Ascending aorta (tissue), 2 donors: ENCODE measurements around the gene HIVEP1. TPM values are rescaled to one million over a fixed set of nuclear protein-coding genes. Genes with fewer than 3 reads are reported as not detected.

ENCODE experiments used
- DNase-seq, 2 donors: peaks; one replicate each; pipeline ENCODE4 v3.0.0-alpha.2; 2019; ENCODE audit warnings: low spot score in 2 of 2
- H3K27ac ChIP-seq, 2 donors: fragments of 200-600 bp; sonication (generic); one replicate each; pipeline ENCODE4 v1.5.1; 2016 to 2017; ENCODE audit warnings: mild to moderate bottlenecking in 1 of 2
- H3K27me3 ChIP-seq: fragments of 200-600 bp; sonication (generic); one replicate; pipeline ENCODE4 v1.5.1; 2017
- H3K36me3 ChIP-seq, 2 donors: fragments of 200-600 bp; sonication (generic); one replicate each; pipeline ENCODE4 v1.5.1; 2016
- H3K4me1 ChIP-seq, 2 donors: fragments of 200-600 bp; sonication (generic); one replicate each; pipeline ENCODE4 v1.5.1; 2016 to 2017; ENCODE audit warnings: mild to moderate bottlenecking in 1 of 2
- H3K4me3 ChIP-seq, 2 donors: fragments of 200-600 bp; sonication (generic); one replicate each; pipeline ENCODE4 v1.5.1; 2016 to 2017; ENCODE audit warnings: mild to moderate bottlenecking in 1 of 2
- H3K9me3 ChIP-seq, 2 donors: fragments of 200-600 bp; sonication (generic); one replicate each; pipeline ENCODE4 v1.5.1; 2016
- intact Hi-C: fragments of 100-400 bp; cut with DNase I; formaldehyde crosslinking; loops from one replicate; pipeline ENCODE4 v1.15.1; 2023
- total RNA-seq: library from RNA; depleted of rRNA; stranded (reverse); fragments of >200 nt; gene quantifications from one replicate; pipeline ENCODE4 v1.1.0, GENCODE V29; 2016
- TF ChIP-seq, protein P1 (sequence below), 3 experiments: fragments of 200-600 bp in 2 of 3; fragments of 450-650 bp in 1 of 3; sonication (generic) in 2 of 3; IDR thresholded peaks; one replicate each; pipeline ENCODE4 v1.5.1; 2016 to 2019; ENCODE audit warnings: antibody characterized with exemption in 3 of 3, mild to moderate bottlenecking in 1 of 3, moderate library complexity in 1 of 3

HIVEP1 gene
- total RNA-seq, 1 donor from 2014 or later, result 31.7 TPM

DNA sequence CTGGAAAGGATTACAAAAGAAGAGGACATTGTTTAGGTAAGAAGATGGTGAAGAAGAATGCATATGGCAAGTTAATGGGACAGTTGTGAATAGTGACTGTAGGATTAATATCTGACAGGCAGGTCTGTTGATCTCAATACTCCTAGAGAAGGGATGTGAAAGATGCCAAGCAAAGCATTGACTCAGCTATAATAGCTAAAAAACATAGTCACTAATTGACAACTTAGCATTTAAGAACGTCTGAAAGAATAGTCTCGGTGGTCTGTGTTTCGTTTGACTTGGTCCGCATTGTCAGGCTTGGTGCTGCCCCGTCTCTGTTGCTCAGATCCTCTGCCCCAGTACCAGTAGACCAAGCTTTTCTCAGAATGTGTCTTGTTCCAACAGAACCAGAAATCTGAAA lies 65.9 kb downstream of the HIVEP1 start:
- intact Hi-C loops, result no loop called here
- no peak overlapping the region for H3K27ac ChIP-seq
- TF ChIP-seq, protein P1, sequence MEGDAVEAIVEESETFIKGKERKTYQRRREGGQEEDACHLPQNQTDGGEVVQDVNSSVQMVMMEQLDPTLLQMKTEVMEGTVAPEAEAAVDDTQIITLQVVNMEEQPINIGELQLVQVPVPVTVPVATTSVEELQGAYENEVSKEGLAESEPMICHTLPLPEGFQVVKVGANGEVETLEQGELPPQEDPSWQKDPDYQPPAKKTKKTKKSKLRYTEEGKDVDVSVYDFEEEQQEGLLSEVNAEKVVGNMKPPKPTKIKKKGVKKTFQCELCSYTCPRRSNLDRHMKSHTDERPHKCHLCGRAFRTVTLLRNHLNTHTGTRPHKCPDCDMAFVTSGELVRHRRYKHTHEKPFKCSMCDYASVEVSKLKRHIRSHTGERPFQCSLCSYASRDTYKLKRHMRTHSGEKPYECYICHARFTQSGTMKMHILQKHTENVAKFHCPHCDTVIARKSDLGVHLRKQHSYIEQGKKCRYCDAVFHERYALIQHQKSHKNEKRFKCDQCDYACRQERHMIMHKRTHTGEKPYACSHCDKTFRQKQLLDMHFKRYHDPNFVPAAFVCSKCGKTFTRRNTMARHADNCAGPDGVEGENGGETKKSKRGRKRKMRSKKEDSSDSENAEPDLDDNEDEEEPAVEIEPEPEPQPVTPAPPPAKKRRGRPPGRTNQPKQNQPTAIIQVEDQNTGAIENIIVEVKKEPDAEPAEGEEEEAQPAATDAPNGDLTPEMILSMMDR (IDR thresholded peaks at IDR 0.05), result no peak
- no peak overlapping the region for H3K4me3 ChIP-seq
- no peaks in the 10 kb centered on the region for H3K9me3 ChIP-seq
- no peaks in the 10 kb centered on the region for H3K36me3 ChIP-seq
- no peaks in the 10 kb centered on the region for H3K27me3 ChIP-seq
- H3K4me1 ChIP-seq, result peaks cover 0 to 4% of the 10 kb centered on the region in 2 donors
- DNase-seq, result no peak

DNA sequence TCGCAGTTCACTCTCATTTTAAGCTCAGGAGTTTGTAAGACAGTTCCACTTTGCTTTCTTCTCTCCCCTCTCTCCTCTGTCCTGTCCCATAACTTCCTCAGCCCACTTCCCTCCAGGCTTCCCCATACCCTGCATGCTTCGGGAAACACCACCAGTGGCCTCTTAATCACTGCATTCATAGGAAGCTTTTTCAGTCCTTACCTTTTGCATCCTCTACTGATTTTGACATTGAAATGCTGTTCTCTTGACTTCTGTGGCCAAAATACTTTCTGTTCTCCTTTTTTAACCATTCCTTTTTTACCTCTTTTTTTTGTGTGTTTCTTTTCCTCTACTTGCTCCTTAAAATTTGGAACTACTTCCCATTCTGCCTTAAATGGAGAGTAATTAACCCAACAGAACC lies 69.7 kb downstream of the HIVEP1 start:
- intact Hi-C loops, result no loop called here
- no peaks in the 10 kb centered on the region for H3K27me3 ChIP-seq
- no peaks in the 10 kb centered on the region for H3K36me3 ChIP-seq
- H3K27ac ChIP-seq, result no peak overlapping the region
- TF ChIP-seq, protein P1 (IDR thresholded peaks at IDR 0.05), result no peak
- peaks cover 0 to 4% of the 10 kb centered on the region in 2 donors for H3K4me1 ChIP-seq
- H3K9me3 ChIP-seq, result no peaks in the 10 kb centered on the region
- no peak for DNase-seq
- H3K4me3 ChIP-seq, result no peak overlapping the region

DNA sequence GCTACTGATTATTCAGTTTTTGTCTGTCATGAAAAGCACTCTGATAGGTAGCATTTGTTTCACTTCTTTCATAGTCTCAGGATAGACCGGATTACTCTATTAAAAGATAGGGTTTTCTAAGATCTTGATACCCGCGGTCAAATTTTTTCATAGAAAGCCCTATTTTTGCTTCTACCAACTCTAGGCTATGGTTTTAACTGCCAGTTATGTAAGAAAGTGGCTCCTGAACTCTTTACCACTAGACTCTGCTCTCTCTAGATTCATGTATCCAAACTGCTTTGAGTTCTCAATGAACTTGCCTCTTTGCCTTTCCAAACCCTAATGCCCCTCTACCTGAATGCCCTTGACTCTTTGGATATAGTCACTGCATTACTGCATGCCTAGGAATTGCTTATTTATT lies 70.3 kb downstream of the HIVEP1 start:
- no peak for DNase-seq
- H3K27ac ChIP-seq, result no peak overlapping the region
- TF ChIP-seq, protein P1 (IDR thresholded peaks at IDR 0.05), result no peak
- no peak overlapping the region for H3K4me3 ChIP-seq
- H3K27me3 ChIP-seq, result no peaks in the 10 kb centered on the region
- H3K9me3 ChIP-seq, result no peaks in the 10 kb centered on the region
- H3K4me1 ChIP-seq, result peaks cover 0 to 4% of the 10 kb centered on the region in 2 donors
- intact Hi-C loops, result no loop called here
- no peaks in the 10 kb centered on the region for H3K36me3 ChIP-seq

DNA sequence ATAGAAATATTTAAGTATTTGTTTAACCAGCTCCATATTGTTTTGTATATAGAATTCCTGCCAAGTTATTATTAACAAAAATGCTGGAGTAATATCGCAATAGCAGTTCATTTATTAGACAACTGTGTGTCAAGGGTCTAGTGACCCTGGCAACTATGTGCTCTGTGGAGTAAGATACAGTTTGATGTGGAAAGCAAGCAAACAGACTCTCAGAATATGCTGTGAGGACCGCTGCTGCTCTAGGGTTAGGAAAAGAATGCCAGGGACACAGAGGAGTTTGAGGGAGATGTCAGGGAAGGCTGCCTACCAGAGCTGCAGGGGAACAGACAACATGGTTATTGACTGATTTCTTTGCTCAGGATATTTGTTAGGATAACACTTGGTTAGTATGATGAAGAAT lies 71.2 kb downstream of the HIVEP1 start:
- Histone ChIP-seq H3K9me3 (no peaks in the 10 kb centered on the region), H3K36me3 (no peaks in the 10 kb centered on the region), H3K4me1 (peaks cover 0 to 4% of the 10 kb centered on the region in 2 donors), H3K27ac (no peak overlapping the region), H3K4me3 (no peak overlapping the region), H3K27me3 (no peaks in the 10 kb centered on the region)
- TF ChIP-seq, protein P1 (IDR thresholded peaks at IDR 0.05), result no peak
- DNase-seq, result no peak
- intact Hi-C loops, result no loop called here

DNA sequence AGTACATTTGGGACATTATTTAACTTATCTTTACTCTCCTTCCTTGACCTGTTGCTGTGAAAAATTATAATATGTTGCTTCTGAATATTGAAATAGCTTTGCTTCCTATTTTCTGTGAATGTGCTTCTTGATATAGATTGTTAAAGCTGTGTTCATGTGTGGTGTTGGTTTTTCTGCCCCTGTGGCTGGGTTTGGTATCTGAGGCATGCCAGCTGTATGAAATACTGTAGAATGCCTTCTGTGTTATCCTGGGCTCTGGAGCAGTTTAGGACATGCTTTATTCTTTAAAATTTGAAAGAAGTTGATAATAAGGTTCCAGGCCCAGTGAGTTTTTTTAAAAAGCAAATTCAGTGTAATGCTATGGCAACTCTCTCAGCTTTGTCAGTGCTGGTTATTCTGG lies 71.7 kb downstream of the HIVEP1 start:
- intact Hi-C loops, result no loop called here
- Histone ChIP-seq H3K27ac (no peak overlapping the region), H3K4me1 (peaks cover 0 to 4% of the 10 kb centered on the region in 2 donors), H3K4me3 (no peak overlapping the region), H3K27me3 (no peaks in the 10 kb centered on the region), H3K36me3 (no peaks in the 10 kb centered on the region), H3K9me3 (no peaks in the 10 kb centered on the region)
- TF ChIP-seq, protein P1 (IDR thresholded peaks at IDR 0.05), result no peak
- no peak for DNase-seq

DNA sequence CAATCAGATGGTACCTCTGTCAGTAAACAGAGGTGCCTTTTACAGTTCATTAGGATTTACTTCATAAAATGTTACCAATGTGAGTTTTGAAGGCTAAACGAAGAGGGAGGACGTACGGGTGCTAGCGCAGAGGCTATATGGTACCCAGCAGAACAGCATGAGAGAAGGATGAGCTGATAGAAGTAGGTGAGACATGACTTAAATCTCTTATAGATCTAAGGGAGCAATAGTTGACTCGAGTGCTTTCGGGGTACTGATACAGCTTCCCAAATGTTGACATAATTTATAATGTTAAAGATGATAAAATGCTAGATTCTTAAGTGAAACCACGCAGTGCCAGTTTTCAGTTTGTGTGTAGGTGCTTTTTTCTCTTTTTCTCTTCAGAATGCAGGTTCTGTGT lies 72.6 kb downstream of the HIVEP1 start:
- H3K4me3 ChIP-seq, result no peak overlapping the region
- intact Hi-C loops, result no loop called here
- DNase-seq, result no peak
- peaks cover 0 to 4% of the 10 kb centered on the region in 2 donors for H3K4me1 ChIP-seq
- no peaks in the 10 kb centered on the region for H3K9me3 ChIP-seq
- no peaks in the 10 kb centered on the region for H3K27me3 ChIP-seq
- no peak overlapping the region for H3K27ac ChIP-seq
- H3K36me3 ChIP-seq, result no peaks in the 10 kb centered on the region
- TF ChIP-seq, protein P1 (IDR thresholded peaks at IDR 0.05), result no peak
